HepG2 (cell line): Measurements from ENCODE around the gene STK39. TPM values are rescaled to one million over a fixed set of nuclear protein-coding genes. Genes with fewer than 3 reads are reported as not detected.

Source experiments
- ATAC-seq: fragments of 200-7000 bp; cut with Tn5 transposase; 3 replicates; pipeline ENCODE4 v1.9.1; 2020; ENCODE audit warnings: mild to moderate bottlenecking, moderate library complexity
- BruUV-seq: library from RNA; stranded (reverse); fragments of 400-500 nt; replicated peaks from 2 replicates; lab custom pipeline; 2021; lab: Mats Ljungman, UMichigan
- CTCF ChIA-PET: fragments of 300-600 bp; formaldehyde crosslinking; extraction: SDS; loops from one replicate; lab custom pipeline; 2021; ENCODE audit warnings: low total read pairs, inconsistent platforms, low intra/inter-chr PET ratio; lab: Yijun Ruan, JAX
- POLR2A ChIA-PET: fragments of 350-600 bp; sonication (Branson Sonifier 250); formaldehyde crosslinking; loops from one replicate; lab custom pipeline; 2020; ENCODE audit warnings: antibody characterized with exemption, inconsistent platforms; lab: Yijun Ruan, JAX
- DNase-seq: peaks from one replicate; pipeline ENCODE4 v3.0.0-alpha.2; 2015; ENCODE audit warnings: low spot score
- FAIRE-seq: peaks from 3 replicates; lab custom pipeline; 2011; peaks lifted over from hg19 to GRCh38; lab: Jason Lieb, UNC
- H2AFZ ChIP-seq: one replicate; pipeline ENCODE4 v1.6.1; 2011; ENCODE audit warnings: low read length, inconsistent platforms
- H3K27ac ChIP-seq: fragments of 300-600 bp; 3 replicates; pipeline ENCODE4 v1.8.0; 2011; ENCODE audit warnings: mixed run types, mild to moderate bottlenecking, mixed read lengths, low read length, inconsistent platforms; ENCODE audit not compliant: insufficient read depth; ENCODE audit errors: extremely low read length
- H3K27me3 ChIP-seq, 2 experiments: fragments of 200-600 bp in 1 of 2; 2 replicates in 1 of 2; 3 replicates in 1 of 2; pipeline versions ENCODE4 v1.6.0 to v1.8.0; 2011; ENCODE audit warnings: low read length in 2 of 2, mild to moderate bottlenecking in 2 of 2, moderate library complexity in 2 of 2, inconsistent platforms in 1 of 2; ENCODE audit not compliant: insufficient read depth in 2 of 2, control insufficient read depth in 1 of 2
- H3K36me3 ChIP-seq, 2 experiments: fragments of 200-600 bp in 1 of 2; replicated peaks in 1 of 2; 2 replicates in 1 of 2; 3 replicates in 1 of 2; pipeline versions ENCODE4 v1.5.1 to v1.8.0; 2011; ENCODE audit warnings: low read length in 2 of 2, inconsistent platforms in 1 of 2; ENCODE audit not compliant: insufficient read depth in 2 of 2, control insufficient read depth in 1 of 2
- H3K4me1 ChIP-seq: 2 replicates; pipeline ENCODE4 v1.5.1; 2012; ENCODE audit warnings: low read length, inconsistent platforms; ENCODE audit not compliant: insufficient read depth
- H3K4me2 ChIP-seq: 2 replicates; pipeline ENCODE4 v1.6.0; 2011; ENCODE audit warnings: low read depth, low read length, inconsistent platforms
- H3K4me3 ChIP-seq, 3 experiments: fragments of 200-600 bp in 1 of 3; sonication (generic), shearing (Covaris generic) in 1 of 3; replicated peaks in 1 of 3; 2 replicates each; pipeline ENCODE4 v1.5.1; 2011 to 2016; ENCODE audit warnings: low read length in 3 of 3, inconsistent platforms in 2 of 3, low read depth in 2 of 3, mild to moderate bottlenecking in 2 of 3, control low read depth in 1 of 3, mixed read lengths in 1 of 3; ENCODE audit not compliant: insufficient read depth in 1 of 3
- H3K79me2 ChIP-seq: one replicate; pipeline ENCODE4 v1.6.1; 2011; ENCODE audit warnings: low read length, inconsistent platforms; ENCODE audit not compliant: insufficient read depth
- H3K9ac ChIP-seq: 2 replicates; pipeline ENCODE4 v1.6.0; 2011; ENCODE audit warnings: mild to moderate bottlenecking, low read depth, low read length, inconsistent platforms; ENCODE audit not compliant: insufficient read depth
- H3K9me3 ChIP-seq: 2 replicates; pipeline ENCODE4 v1.5.1; 2012; ENCODE audit warnings: mild to moderate bottlenecking, low read length
- H4K20me1 ChIP-seq: 2 replicates; pipeline ENCODE4 v1.6.0; 2011; ENCODE audit warnings: inconsistent platforms, mild to moderate bottlenecking, low read length, moderate library complexity; ENCODE audit not compliant: insufficient read depth
- ARID4A ChIP-seq: sonication (generic); formaldehyde crosslinking; IDR thresholded peaks from 2 replicates; pipeline ENCODE4 v1.5.0; 2020; ENCODE audit warnings: mild to moderate bottlenecking, missing genetic modification reagents, borderline replicate concordance
- CCAR2 ChIP-seq: fragments of 200-400 bp; formaldehyde crosslinking; optimal IDR thresholded peaks from 2 replicates; pipeline ENCODE3; 2018; ENCODE audit warnings: low read depth, mild to moderate bottlenecking, low read length, moderate library complexity
- FOXK2 ChIP-seq: fragments of 450-650 bp; IDR thresholded peaks from 2 replicates; pipeline ENCODE4 v1.6.1; 2016
- GPBP1L1 ChIP-seq: sonication (generic); formaldehyde crosslinking; IDR thresholded peaks from 2 replicates; pipeline ENCODE4 v1.5.0; 2020; ENCODE audit warnings: mild to moderate bottlenecking, missing genetic modification reagents
- GTF3A ChIP-seq: sonication (generic); formaldehyde crosslinking; conservative IDR thresholded peaks from 2 replicates; pipeline ENCODE4 v1.4.0; 2020; ENCODE audit warnings: mild to moderate bottlenecking, missing genetic modification reagents
- TBL1XR1 ChIP-seq: fragments of 150-350 bp; IDR thresholded peaks from 2 replicates; pipeline ENCODE4 v1.6.1; 2014; ENCODE audit warnings: borderline replicate concordance, low read length; ENCODE audit not compliant: partially characterized antibody
- THAP9 ChIP-seq: sonication (generic); formaldehyde crosslinking; IDR thresholded peaks from 2 replicates; pipeline ENCODE4; 2020; ENCODE audit warnings: missing genetic modification reagents, mild to moderate bottlenecking, borderline replicate concordance
- WGBS: methylation state at CpG from one replicate; pipeline ENCODE4 v1.1.6; 2017; ENCODE audit warnings: low lambda C conversion rate; 5-methylcytosine and 5-hydroxymethylcytosine counted together
- in situ Hi-C: cut with HindIII; loops from 2 replicates; pipeline ENCODE4 v1.10.0; 2017; ENCODE audit warnings: low pct_unique_long_range_greater_than_20kb; ENCODE audit not compliant: extremely low pct_ligation_motif_present
- intact Hi-C: fragments of 100-400 bp; cut with micrococcal nuclease; formaldehyde crosslinking; loops from one replicate; pipeline ENCODE4 v1.10.0; 2022; ENCODE audit not compliant: unreplicated experiment
- polyA plus RNA-seq, 8 experiments: library from polyadenylated mRNA; depleted of rRNA in 3 of 8; stranded (reverse) in 7 of 8; unstranded in 1 of 8; fragments of >200 nt; fragmentation: Illumina TruSeq in 4 of 8; extraction: Trizol in 4 of 8; gene quantifications; 2 replicates each; pipeline versions ENCODE4 v1.2.1 to v1.2.3, GENCODE V29; 2011 to 2016; ENCODE audit warnings: low read depth in 4 of 8, missing spikeins in 1 of 8, mixed read lengths in 1 of 8; ENCODE audit not compliant: insufficient read depth in 1 of 8
- total RNA-seq, 5 experiments: library from RNA; depleted of rRNA; stranded (reverse); fragments of >200 nt; fragmentation: Illumina TruSeq; extraction: Trizol; gene quantifications; 2 replicates each; pipeline ENCODE4 v1.2.3, GENCODE V29; 2016; ENCODE audit warnings: low read depth in 1 of 5

STK39 gene
- total and polyA plus RNA-seq, 2 of the 13 experiments (the other 11 are each of a cell fraction or from before 2014, with no cell fraction given), result 27.3 to 38.4 TPM

- H3K9ac ChIP-seq, result no peak overlapping the region
- in situ Hi-C loops (no loop called here), intact Hi-C loops (no loop called here)
- H2AFZ ChIP-seq, result no peak overlapping the region
- peaks cover 23% of the 10 kb centered on the region for H3K4me1 ChIP-seq
- ATAC-seq (no peak), FAIRE-seq (no peak), DNase-seq (no peak)
- TF ChIP-seq FOXK2, result no peak
- TF ChIP-seq TBL1XR1, result no peak
- TF ChIP-seq CCAR2, result no peak
- TF ChIP-seq ARID4A, result no peak
- no peak for TF ChIP-seq THAP9
- TF ChIP-seq GPBP1L1 (CRISPR knock-in tag), result no peak
- TF ChIP-seq GTF3A (CRISPR knock-in tag), result no peak
- H4K20me1 ChIP-seq, result no peaks in the 10 kb centered on the region
- H3K27ac ChIP-seq, result no peak overlapping the region
- H3K4me2 ChIP-seq, result 0 out of 2 replicates have a peak overlapping the region, but pooled peaks have one; percentile 36
- CTCF ChIA-PET, result no interaction called here
- no peaks in the 10 kb centered on the region for H3K36me3 ChIP-seq
- no peaks in the 10 kb centered on the region for H3K27me3 ChIP-seq
- no peaks in the 10 kb centered on the region for H3K79me2 ChIP-seq
- no TSS peak for BruUV-seq
- H3K9me3 ChIP-seq, result no peaks in the 10 kb centered on the region
- 90% methylated on average over 8 of the region's 8 CpGs for WGBS
- POLR2A ChIA-PET, result no interaction called here
- H3K4me3 ChIP-seq, result no peak overlapping the region
Observed at GRCh38 chr2:168255103-168255502, 7.7 kb upstream of the STK39 start.
